Transverse colon (tissue), 4 donors: ENCODE results near the gene ILDR1. TPM values are rescaled to one million over a fixed set of nuclear protein-coding genes. Genes with fewer than 3 reads are reported as not detected.

ENCODE experiments used
- DNase-seq: peaks from one replicate; pipeline ENCODE4 v3.0.0-alpha.2; 2019
- H3K27ac ChIP-seq, 4 donors: fragments of 200-600 bp; sonication (generic); 2 replicates each; pipeline ENCODE4 v1.5.1; 2016 to 2018; ENCODE audit warnings: inconsistent platforms in 4 of 4
- H3K27me3 ChIP-seq: fragments of 200-600 bp; sonication (generic); 2 replicates; pipeline ENCODE4 v1.5.1; 2017; ENCODE audit warnings: inconsistent platforms
- H3K36me3 ChIP-seq, 4 donors: fragments of 200-600 bp; sonication (generic); 2 replicates each; pipeline ENCODE4 v1.5.1; 2017 to 2019; ENCODE audit warnings: inconsistent platforms in 4 of 4
- H3K4me1 ChIP-seq, 4 donors: fragments of 200-600 bp; sonication (generic); 2 replicates each; pipeline ENCODE4 v1.5.1; 2017 to 2020; ENCODE audit warnings: inconsistent platforms in 4 of 4
- H3K4me3 ChIP-seq, 4 donors: fragments of 200-600 bp; sonication (generic); 1 replicate in 1 of 4; 2 replicates in 3 of 4; pipeline versions ENCODE4 v1.5.1 to v1.6.1; 2017 to 2019; ENCODE audit warnings: inconsistent platforms in 4 of 4
- H3K9me3 ChIP-seq, 2 donors: fragments of 200-600 bp; sonication (generic); 2 replicates each; pipeline ENCODE4 v1.5.1; 2017 to 2019; ENCODE audit warnings: inconsistent platforms in 2 of 2
- EP300 ChIP-seq: sonication (generic); formaldehyde crosslinking; IDR thresholded peaks from one replicate; pipeline ENCODE4 v1.6.1; 2017; ENCODE audit warnings: antibody characterized with exemption, low read depth
- POLR2A ChIP-seq: fragments of 450-650 bp; IDR thresholded peaks from one replicate; pipeline ENCODE4 v1.6.1; 2016; ENCODE audit warnings: antibody characterized with exemption, mild to moderate bottlenecking, moderate library complexity
- POLR2AphosphoS5 ChIP-seq, 3 donors: sonication (generic); formaldehyde crosslinking; IDR thresholded peaks; one replicate each; pipeline ENCODE4 v1.6.1; 2016; ENCODE audit warnings: antibody characterized with exemption in 3 of 3
- WGBS, 2 donors: methylation state at CpG; one replicate each; pipeline ENCODE4 v1.1.5; 2018; ENCODE audit warnings: low coverage in 1 of 2; 5-methylcytosine and 5-hydroxymethylcytosine counted together
- in situ Hi-C, 4 donors: fragments of 200-750 bp; cut with MboI; loops; one replicate each; pipeline versions ENCODE4 v1.15.0 to v1.15.1; 2017; ENCODE audit warnings: low sequenced_read_pairs in 3 of 4, low pct_ligation_motif_present in 1 of 4, low pct_unique_long_range_greater_than_20kb in 1 of 4
- intact Hi-C: fragments of 100-400 bp; cut with DNase I; formaldehyde crosslinking; loops from one replicate; pipeline ENCODE4 v1.15.1; 2023; ENCODE audit warnings: low total_unique reads
- total RNA-seq, 4 donors: library from RNA; depleted of rRNA; stranded (reverse); fragments of >200 nt; gene quantifications; one replicate each; pipeline ENCODE4 v1.1.0, GENCODE V29; 2016
- TF ChIP-seq, protein P1 (sequence below), 5 experiments: fragments of 200-600 bp in 3 of 5; fragments of 450-650 bp in 2 of 5; sonication (generic) in 3 of 5; IDR thresholded peaks; 1 replicate in 2 of 5; 2 replicates in 3 of 5; pipeline ENCODE4 v1.5.1; 2016 to 2017; ENCODE audit warnings: antibody characterized with exemption in 5 of 5, inconsistent platforms in 3 of 5, mild to moderate bottlenecking in 2 of 5, moderate library complexity in 1 of 5

The ILDR1 gene
- total RNA-seq, 4 donors from 2014 or later: 13.8 to 27.7 (median 21.5) TPM

DNA sequence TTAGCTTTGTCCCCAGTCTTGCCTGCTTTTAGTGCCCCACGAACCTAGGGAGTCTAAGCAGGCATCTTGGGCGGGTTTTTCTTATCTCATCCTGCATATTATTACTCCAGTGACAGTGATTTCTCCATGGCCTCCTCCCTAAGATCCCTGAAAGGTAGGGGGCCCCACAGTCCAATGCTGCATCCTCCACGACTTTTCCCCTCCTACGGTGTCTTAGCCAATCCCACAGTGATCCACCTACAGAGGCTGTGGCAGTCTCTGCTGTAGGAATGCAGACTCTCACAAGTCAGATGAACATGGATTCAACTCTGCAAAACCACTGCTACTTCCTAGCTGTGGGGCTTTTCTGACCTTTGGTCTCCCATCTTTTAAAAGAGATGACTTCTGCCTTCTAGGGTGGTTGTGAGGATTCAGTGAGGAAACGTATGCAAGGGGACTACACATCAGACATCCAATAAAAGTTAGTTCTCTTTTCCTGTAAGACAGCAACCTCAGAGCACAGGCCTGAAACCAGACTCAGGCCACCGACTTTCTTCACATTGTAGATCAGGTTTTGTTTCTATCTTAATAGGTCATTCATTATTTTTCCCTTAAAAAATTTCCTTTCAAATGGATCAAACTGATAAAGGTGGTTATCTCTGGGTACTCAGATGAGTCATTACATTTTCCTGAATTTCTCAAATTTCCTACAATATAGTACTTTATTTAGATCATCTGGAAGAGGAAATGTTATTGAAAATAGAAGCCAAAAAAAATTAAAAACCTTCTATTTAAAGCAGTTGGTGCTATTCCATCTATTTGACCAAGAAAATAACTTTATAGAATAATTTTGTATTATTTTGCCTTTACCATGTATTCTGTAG is 23.2 kb downstream of the ILDR1 start:
- no peak for DNase-seq
- Histone ChIP-seq H3K27ac (peak overlapping the region in 1 of 4 donors; percentile 8), H3K27me3 (no peaks in the 10 kb centered on the region), H3K9me3 (no peaks in the 10 kb centered on the region), H3K4me3 (no peak overlapping the region), H3K4me1 (peaks cover 4 to 19% (median 8%) of the 10 kb centered on the region in 4 donors), H3K36me3 (no peaks in the 10 kb centered on the region)
- TF ChIP-seq EP300 (no peak), POLR2A (no peak), POLR2AphosphoS5 (IDR thresholded peaks at IDR 0.05) (no peak)
- TF ChIP-seq, protein P1, sequence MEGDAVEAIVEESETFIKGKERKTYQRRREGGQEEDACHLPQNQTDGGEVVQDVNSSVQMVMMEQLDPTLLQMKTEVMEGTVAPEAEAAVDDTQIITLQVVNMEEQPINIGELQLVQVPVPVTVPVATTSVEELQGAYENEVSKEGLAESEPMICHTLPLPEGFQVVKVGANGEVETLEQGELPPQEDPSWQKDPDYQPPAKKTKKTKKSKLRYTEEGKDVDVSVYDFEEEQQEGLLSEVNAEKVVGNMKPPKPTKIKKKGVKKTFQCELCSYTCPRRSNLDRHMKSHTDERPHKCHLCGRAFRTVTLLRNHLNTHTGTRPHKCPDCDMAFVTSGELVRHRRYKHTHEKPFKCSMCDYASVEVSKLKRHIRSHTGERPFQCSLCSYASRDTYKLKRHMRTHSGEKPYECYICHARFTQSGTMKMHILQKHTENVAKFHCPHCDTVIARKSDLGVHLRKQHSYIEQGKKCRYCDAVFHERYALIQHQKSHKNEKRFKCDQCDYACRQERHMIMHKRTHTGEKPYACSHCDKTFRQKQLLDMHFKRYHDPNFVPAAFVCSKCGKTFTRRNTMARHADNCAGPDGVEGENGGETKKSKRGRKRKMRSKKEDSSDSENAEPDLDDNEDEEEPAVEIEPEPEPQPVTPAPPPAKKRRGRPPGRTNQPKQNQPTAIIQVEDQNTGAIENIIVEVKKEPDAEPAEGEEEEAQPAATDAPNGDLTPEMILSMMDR (IDR thresholded peaks at IDR 0.05): no peak
- WGBS, 2 donors: 50 to 66% methylated on average over 3 to 6 of the region's 6 CpGs
- in situ Hi-C loops: loop anchor here in 1 of 4 donors (10.0 kb wide), 1 partner anchor 454 kb away; the partner anchor contains the start of gene POLQ
- intact Hi-C loops: no loop called here

DNA sequence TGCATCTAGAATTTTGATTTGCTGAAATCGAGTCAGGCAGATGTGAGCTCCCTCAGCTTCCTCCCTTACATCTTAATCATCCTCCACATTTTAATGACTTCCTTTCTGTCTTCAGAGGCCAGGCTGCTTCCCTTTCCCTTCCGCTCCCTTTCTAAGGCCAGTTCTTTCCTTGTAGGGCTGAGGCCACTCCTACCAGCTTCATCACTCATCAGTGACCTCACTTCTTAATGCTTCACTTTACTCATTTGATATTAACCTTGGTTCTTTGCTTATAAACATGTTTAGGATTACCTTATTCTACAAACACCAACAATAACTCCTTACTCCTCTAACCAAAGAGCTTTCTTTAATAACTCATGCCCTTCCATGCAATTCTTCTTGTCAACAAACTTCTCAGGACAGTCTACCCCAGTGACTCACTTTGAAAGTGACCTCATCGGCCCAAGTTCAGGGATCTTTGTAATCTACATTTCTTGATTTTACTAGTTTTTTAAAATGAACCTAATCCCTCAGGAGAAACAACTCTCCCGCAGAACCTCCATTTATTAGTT is 23.9 kb downstream of the ILDR1 start:
- in situ Hi-C loops (loop anchor here in 1 of 4 donors (10.0 kb wide), 1 partner anchor 453 kb away; the partner anchor contains the start of gene POLQ), intact Hi-C loops (no loop called here)
- no peaks in the 10 kb centered on the region for H3K36me3 ChIP-seq
- TF ChIP-seq, protein P1 (IDR thresholded peaks at IDR 0.05): no peak
- TF ChIP-seq POLR2AphosphoS5 (IDR thresholded peaks at IDR 0.05) (no peak), POLR2A (no peak), EP300 (no peak)
- no peak for DNase-seq
- no peaks in the 10 kb centered on the region for H3K9me3 ChIP-seq
- peaks cover 4 to 13% (median 5%) of the 10 kb centered on the region in 4 donors for H3K4me1 ChIP-seq
- no peaks in the 10 kb centered on the region for H3K27me3 ChIP-seq
- peak overlapping the region in 1 of 4 donors; percentile 8 for H3K27ac ChIP-seq
- no peak overlapping the region for H3K4me3 ChIP-seq
- WGBS, 2 donors: 60 to 67% methylated on average over 4 of the region's 4 CpGs

DNA sequence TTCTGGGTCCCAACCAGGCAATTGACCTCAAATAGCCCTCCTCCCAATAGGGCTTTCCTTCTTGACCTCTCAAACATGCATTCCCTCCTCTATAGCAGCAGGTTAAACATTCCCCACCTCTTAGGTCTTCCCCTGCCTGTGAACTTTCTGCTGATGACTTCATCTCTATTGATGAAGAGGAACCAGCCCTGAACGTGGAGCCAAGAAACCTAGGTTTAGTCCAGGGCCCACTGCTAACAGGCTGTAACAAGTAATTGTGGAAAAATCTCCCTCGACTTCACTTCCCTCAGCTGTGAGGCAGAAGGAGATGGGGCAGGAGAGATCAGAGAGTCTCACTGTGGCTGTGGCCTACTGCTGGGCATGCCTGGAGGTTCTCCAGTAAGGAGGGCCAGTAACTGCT is 24.7 kb downstream of the ILDR1 start:
- Histone ChIP-seq H3K27me3 (no peaks in the 10 kb centered on the region), H3K27ac (peak overlapping the region in 2 of 4 donors; percentile 2 to 10), H3K9me3 (no peaks in the 10 kb centered on the region), H3K36me3 (no peaks in the 10 kb centered on the region), H3K4me1 (peaks cover 0 to 10% (median 1%) of the 10 kb centered on the region in 4 donors), H3K4me3 (no peak overlapping the region)
- intact Hi-C loops: no loop called here
- 65 to 80% methylated on average over 1 to 2 of the region's 2 CpGs for WGBS, 2 donors
- in situ Hi-C loops: loop anchor here in 1 of 4 donors (10.0 kb wide), 1 partner anchor 453 kb away; the partner anchor contains the start of gene POLQ
- DNase-seq: no peak
- TF ChIP-seq POLR2A: no peak
- TF ChIP-seq, protein P1 (IDR thresholded peaks at IDR 0.05): no peak
- no peak for TF ChIP-seq POLR2AphosphoS5 (IDR thresholded peaks at IDR 0.05)
- TF ChIP-seq EP300: no peak

DNA sequence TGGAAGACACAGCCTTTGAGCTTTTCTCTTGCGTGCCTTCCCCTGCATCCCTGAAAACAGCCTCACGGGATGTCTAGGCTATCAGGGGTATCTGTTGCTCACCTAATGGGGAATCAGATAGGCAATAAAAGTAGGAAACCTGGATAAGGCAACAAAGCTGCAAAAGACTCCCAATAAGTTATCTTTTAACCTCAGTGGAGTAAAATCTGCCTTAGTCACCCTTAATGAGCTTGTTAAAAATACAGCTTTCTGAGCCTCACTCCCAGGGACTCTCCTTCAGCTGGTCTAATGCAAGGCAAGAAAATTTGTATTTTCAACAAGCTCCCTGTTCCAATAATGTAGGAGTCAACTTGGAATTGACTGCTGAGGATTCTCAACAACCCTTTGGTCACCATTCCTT is 25.6 kb downstream of the ILDR1 start:
- Histone ChIP-seq H3K27ac (peak overlapping the region in 1 of 4 donors; percentile 49), H3K27me3 (no peaks in the 10 kb centered on the region), H3K36me3 (no peaks in the 10 kb centered on the region), H3K9me3 (no peaks in the 10 kb centered on the region), H3K4me1 (peaks cover 0 to 10% (median 1%) of the 10 kb centered on the region in 4 donors), H3K4me3 (no peak overlapping the region)
- TF ChIP-seq, protein P1 (IDR thresholded peaks at IDR 0.05): no peak
- TF ChIP-seq POLR2A (no peak), EP300 (no peak), POLR2AphosphoS5 (IDR thresholded peaks at IDR 0.05) (no peak)
- intact Hi-C loops (no loop called here), in situ Hi-C loops (loop anchor here in 1 of 4 donors (10.0 kb wide), 1 partner anchor 452 kb away; the partner anchor contains the start of gene POLQ)
- WGBS, 2 donors: 92% methylated on average over 2 of the region's 2 CpGs; no CpG with 5 or more reads in 1 of the 2 donors
- no peak for DNase-seq
